ENCODE data around the gene LPXN.

LPXN gene

GRCh38 chr11:58511636-58512035 is 64.0 kb downstream of the LPXN start:
- peak; percentile 5 for DNase-seq

DNA sequence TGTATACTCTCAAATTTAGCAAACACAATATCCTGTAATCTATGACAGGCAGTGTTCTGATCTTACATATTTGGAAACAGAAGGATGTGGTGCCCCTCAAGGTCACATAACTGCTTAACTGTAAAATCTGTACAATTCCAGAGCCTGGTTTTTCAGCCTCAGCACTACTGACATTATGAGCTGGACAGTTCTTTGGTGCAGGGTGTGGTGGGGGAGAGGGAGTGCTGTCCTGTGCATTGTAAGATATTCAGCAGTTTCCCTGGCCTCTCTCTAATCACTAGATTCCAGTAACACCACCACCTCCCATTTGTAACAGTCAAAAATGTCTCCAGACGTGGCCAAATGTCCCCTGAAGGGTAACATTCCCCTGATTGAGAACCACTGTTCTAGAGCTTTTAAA is 65.9 kb downstream of the LPXN start:
- DNase-seq, result peak; percentile 46

DNA sequence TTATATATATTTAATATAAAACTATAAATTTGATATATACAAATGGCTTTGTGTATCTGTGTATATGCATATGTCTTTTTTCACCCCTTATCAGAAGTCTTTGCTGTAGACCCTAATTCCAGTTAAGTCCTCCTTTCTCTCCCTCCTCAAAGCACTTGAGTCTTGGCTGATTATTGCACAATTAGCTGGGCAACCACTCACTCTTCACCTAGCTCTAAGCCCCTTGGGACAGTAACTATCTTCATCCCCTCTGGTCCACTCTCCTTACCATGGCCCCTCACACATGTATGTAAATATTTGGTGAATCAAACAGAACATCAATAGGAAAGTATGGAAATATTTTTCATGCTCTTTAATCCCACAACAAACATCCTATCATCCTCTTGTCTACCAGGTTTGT is 66.8 kb downstream of the LPXN start:
- DNase-seq, result no peak

GRCh38 chr11:58508005-58508404 is 67.7 kb downstream of the LPXN start, which contains the start of gene OR5B21:
TSS of gene OR5B21 (minus strand) at chr11:58508105. CDS start at chr11:58508105, 0 bp downstream.
- DNase-seq, result no peak

- no peak for DNase-seq
Observed at GRCh38 chr11:58507355-58507754, 68.3 kb downstream of the LPXN start.

- no peak for DNase-seq
Observed at GRCh38 chr11:58506935-58507334, 68.7 kb downstream of the LPXN start.

DNA sequence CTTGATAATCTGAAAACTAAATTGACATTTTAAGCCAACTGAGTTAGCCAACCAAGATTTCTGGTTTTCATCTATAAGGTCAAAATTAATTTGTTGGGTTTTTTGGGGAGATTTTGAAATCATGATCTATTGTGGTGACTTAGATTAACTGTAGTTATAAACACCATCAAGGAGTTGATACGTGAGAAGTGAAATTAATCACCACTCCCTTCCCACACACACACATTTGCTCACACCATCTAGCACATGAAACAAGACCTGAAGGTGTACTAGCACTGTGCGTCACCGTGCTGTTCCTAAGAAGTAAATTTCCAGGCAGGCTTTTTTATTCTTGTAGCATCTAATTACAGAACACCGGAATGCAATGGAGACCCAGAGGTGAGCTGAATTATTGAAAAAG is 69.8 kb downstream of the LPXN start:
- no peak for DNase-seq

DNA sequence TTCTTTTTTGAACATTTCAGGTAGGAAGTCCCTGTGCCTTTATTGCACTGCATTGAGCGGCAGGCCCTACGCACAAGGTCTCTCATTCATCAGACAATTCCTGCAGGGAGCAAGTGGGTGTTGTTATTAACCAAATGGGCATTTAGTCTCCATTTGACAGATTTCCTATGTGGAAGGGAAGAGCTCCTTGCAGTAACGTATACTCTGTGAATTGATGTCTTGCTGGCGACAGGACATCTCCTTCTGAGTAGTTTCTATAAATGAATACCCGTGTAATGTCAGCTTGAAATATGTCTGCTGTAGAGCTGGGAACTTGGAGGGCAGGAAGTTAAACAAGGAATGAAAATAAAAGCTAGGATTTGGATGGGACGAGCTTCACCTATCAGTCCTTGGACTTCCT is 71.4 kb downstream of the LPXN start:
- DNase-seq, result no peak

GRCh38 chr11:58503361-58503856 is 72.2 kb downstream of the LPXN start:
- DNase-seq, result no peak

GRCh38 chr11:58502004-58502403 is 73.7 kb downstream of the LPXN start:
- no peak for DNase-seq

DNA sequence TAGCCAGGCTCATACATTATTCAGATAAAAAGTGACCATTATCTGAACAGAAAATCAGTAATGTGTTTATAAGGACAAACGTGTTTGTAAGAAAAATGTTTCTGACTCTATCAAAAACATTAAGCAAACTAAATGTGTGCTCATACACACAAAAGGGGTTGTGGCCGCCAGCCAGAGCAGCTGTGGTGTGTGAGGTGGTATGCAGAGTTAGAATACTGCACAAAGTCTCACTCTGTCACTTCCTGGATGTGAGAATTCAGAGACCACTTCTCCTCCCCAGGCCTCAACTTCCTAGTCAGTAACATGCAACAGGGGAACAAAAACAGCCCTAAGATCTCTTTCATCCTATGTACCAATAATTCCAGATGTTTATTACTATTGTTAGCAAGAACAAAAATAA is 77.2 kb downstream of the LPXN start:
- DNase-seq, result peak; percentile 25

DNA sequence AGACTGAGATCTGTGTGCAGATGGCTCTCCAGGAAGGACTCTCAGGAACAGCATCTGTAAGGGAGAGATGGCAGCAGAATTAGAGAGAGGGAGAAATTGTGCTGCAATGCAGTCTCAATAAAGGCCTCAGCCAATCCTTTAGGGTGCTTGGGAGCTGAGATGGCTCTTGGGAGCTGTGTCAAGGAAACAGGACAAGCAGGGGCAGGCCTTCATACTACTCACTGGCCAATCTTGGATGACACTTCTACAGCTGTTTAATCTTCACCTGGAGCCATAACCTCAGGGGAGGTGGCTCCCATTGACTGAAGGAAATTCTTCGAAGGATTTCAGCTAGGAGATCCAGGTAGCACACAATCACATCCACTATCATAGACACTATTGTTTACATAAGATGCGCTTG is 77.7 kb downstream of the LPXN start:
- no peak for DNase-seq

GRCh38 chr11:58495906-58496305 is 79.8 kb downstream of the LPXN start:
- no peak for DNase-seq

DNA sequence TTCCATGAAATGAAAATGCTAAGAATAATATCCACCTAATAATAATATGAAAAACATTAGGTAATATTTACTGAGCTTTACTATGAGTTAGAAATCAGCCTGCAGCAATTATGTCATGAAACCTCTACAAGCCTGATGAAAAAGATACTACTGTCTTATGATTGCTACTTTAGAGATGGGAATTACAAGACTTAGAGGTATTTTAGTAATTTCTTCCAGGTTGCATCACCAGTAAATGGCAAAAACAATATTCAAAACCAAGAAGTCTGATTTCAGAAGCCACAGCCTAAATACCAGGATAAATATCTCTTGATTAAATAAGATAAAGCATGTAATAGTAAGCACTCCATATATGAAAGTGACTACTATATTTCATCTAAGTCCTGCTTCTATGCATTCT is 81.6 kb downstream of the LPXN start:
- DNase-seq, result no peak

- no peak for DNase-seq
Observed at GRCh38 chr11:58493676-58494075, 82.0 kb downstream of the LPXN start.

DNA sequence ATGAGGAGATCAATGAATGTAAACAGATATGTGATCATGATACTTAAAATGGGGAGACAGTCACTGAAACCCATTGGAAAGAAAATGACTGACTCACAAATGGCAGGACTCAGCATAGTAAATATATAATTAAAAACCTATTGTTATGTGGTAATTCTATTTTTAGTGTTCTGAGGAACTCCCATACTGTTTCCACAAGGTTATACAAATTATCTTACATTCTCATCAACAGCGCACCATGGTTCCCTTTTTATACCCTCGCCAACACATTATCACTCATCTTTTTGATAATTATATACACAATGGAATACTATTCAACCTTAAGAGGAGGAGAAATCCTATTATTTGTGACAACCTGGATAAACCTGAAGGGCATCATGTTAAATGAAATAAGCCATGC is 84.8 kb downstream of the LPXN start:
- no peak for DNase-seq

GRCh38 chr11:58487170-58487569 is 88.5 kb downstream of the LPXN start:
- DNase-seq, result no peak

- DNase-seq, result no peak
Observed at GRCh38 chr11:58485961-58486360, 89.7 kb downstream of the LPXN start.

Measured in hematopoietic multipotent progenitor cell treated with erythropoietin and hydrocortisone succinate and interleukin-3 and kit ligand, for 6 days (in vitro differentiated cells).